Endothelial cell (in vitro differentiated cells): ENCODE results near the gene TMEM273. TPM values are rescaled to one million over a fixed set of nuclear protein-coding genes. Genes with fewer than 3 reads are reported as not detected.

ENCODE experiments used
- DNase-seq: peaks from one replicate; pipeline ENCODE4 v3.0.0; 2021; ENCODE audit warnings: low spot score
- H3K27ac Mint-ChIP-seq: one replicate; pipeline ENCODE4 v1.8.0; 2021; ENCODE audit warnings: mixed read lengths, inconsistent platforms; ENCODE audit not compliant: unreplicated experiment
- H3K27me3 Mint-ChIP-seq: one replicate; pipeline ENCODE4 v1.8.0; 2021; ENCODE audit warnings: mild to moderate bottlenecking, moderate library complexity, mixed read lengths, inconsistent platforms; ENCODE audit not compliant: unreplicated experiment
- H3K36me3 Mint-ChIP-seq: one replicate; pipeline ENCODE4 v1.8.0; 2021; ENCODE audit warnings: mild to moderate bottlenecking, low read depth, mixed read lengths, inconsistent platforms; ENCODE audit not compliant: unreplicated experiment
- H3K4me1 Mint-ChIP-seq: one replicate; pipeline ENCODE4 v1.8.0; 2021; ENCODE audit warnings: mild to moderate bottlenecking, mixed read lengths, inconsistent platforms; ENCODE audit not compliant: unreplicated experiment
- H3K4me3 Mint-ChIP-seq: one replicate; pipeline ENCODE4 v1.8.0; 2021; ENCODE audit warnings: mild to moderate bottlenecking, mixed read lengths, inconsistent platforms; ENCODE audit not compliant: unreplicated experiment
- H3K9me3 Mint-ChIP-seq: one replicate; pipeline ENCODE4 v1.8.0; 2021; ENCODE audit warnings: mixed read lengths, inconsistent platforms; ENCODE audit not compliant: unreplicated experiment
- CTCF ChIP-seq: fragments of 200-600 bp; sonication (generic); IDR thresholded peaks from one replicate; pipeline ENCODE4 v1.5.0; 2021; ENCODE audit warnings: antibody characterized with exemption; ENCODE audit not compliant: unreplicated experiment
- total RNA-seq: library from RNA; stranded (reverse); fragmentation: NEBNext Ultra II Directional; extraction: Animal tissue kit (Norgen Biotek cat#: 25700); gene quantifications from one replicate; pipeline ENCODE4 v1.2.1, GENCODE V29; 2021; ENCODE audit not compliant: unreplicated experiment

The TMEM273 gene
- total RNA-seq, 1 donor from 2014 or later = 1.6 TPM

GRCh38 chr10:49191349-49191748 lies 3.2 kb upstream of the TMEM273 start:
- no peak overlapping the region for H3K4me3 Mint-ChIP-seq
- H3K36me3 Mint-ChIP-seq = no peaks in the 10 kb centered on the region
- H3K4me1 Mint-ChIP-seq = peaks cover 19% of the 10 kb centered on the region
- DNase-seq = no peak
- H3K9me3 Mint-ChIP-seq = no peaks in the 10 kb centered on the region
- no peak for TF ChIP-seq CTCF
- H3K27ac Mint-ChIP-seq = no peak overlapping the region
- no peaks in the 10 kb centered on the region for H3K27me3 Mint-ChIP-seq

- Mint-ChIP-seq H3K9me3 (no peaks in the 10 kb centered on the region), H3K27me3 (peaks cover 2% of the 10 kb centered on the region), H3K36me3 (no peaks in the 10 kb centered on the region), H3K4me3 (no peak overlapping the region), H3K4me1 (peaks cover 17% of the 10 kb centered on the region), H3K27ac (no peak overlapping the region)
- TF ChIP-seq CTCF = no peak
- DNase-seq = no peak
These were observed 1.2 kb upstream of the TMEM273 start for GRCh38 chr10:49189422-49189821.

- H3K27me3 Mint-ChIP-seq = peaks cover 4% of the 10 kb centered on the region
- H3K27ac Mint-ChIP-seq = no peak overlapping the region
- no peaks in the 10 kb centered on the region for H3K36me3 Mint-ChIP-seq
- no peak overlapping the region for H3K4me3 Mint-ChIP-seq
- no peaks in the 10 kb centered on the region for H3K9me3 Mint-ChIP-seq
- peaks cover 22% of the 10 kb centered on the region for H3K4me1 Mint-ChIP-seq
- TF ChIP-seq CTCF = no peak
- DNase-seq = no peak
These were observed 1.1 kb downstream of the TMEM273 start for GRCh38 chr10:49187044-49187484.

- Mint-ChIP-seq H3K9me3 (no peaks in the 10 kb centered on the region), H3K27ac (no peak overlapping the region), H3K36me3 (no peaks in the 10 kb centered on the region), H3K4me1 (peaks cover 24% of the 10 kb centered on the region), H3K4me3 (no peak overlapping the region), H3K27me3 (peaks cover 4% of the 10 kb centered on the region)
- no peak for DNase-seq
- no peak for TF ChIP-seq CTCF
These were observed 1.6 kb downstream of the TMEM273 start for GRCh38 chr10:49186613-49187012.

GRCh38 chr10:49185213-49185612 lies 3.0 kb downstream of the TMEM273 start:
- H3K27ac Mint-ChIP-seq = no peak overlapping the region
- H3K27me3 Mint-ChIP-seq = peaks cover 8% of the 10 kb centered on the region
- DNase-seq = no peak
- peaks cover 24% of the 10 kb centered on the region for H3K4me1 Mint-ChIP-seq
- no peak overlapping the region for H3K4me3 Mint-ChIP-seq
- H3K36me3 Mint-ChIP-seq = no peaks in the 10 kb centered on the region
- TF ChIP-seq CTCF = no peak
- H3K9me3 Mint-ChIP-seq = no peaks in the 10 kb centered on the region
